AG09319 (cell line): ENCODE results near the gene HCN1.
"Not testable (repeated sequence)": the region's sequence is repeated elsewhere in the genome, so short reads cannot be mapped to it uniquely, and the experiment has no call there.

Experiments used
- DNase-seq: peaks from one replicate; pipeline ENCODE4 v3.0.0-alpha.2; 2010; ENCODE audit warnings: low read depth; ENCODE audit errors: extremely low read depth
- CTCF ChIP-seq: IDR thresholded peaks from 2 replicates; pipeline ENCODE4 v1.5.1; 2011; ENCODE audit warnings: low read depth, mild to moderate bottlenecking, inconsistent platforms, low read length, moderate library complexity

HCN1 gene

GRCh38 chr5:45623832-45624231, 72.3 kb downstream of the HCN1 start:
- no peak for TF ChIP-seq CTCF
- DNase-seq: no peak

- no peak for TF ChIP-seq CTCF
- no peak for DNase-seq
Observed at GRCh38 chr5:45622365-45622764, 73.8 kb downstream of the HCN1 start.

GRCh38 chr5:45617859-45618416, 78.2 kb downstream of the HCN1 start:
- no peak for DNase-seq
- no peak for TF ChIP-seq CTCF

- no peak for TF ChIP-seq CTCF
- no peak for DNase-seq
Observed at GRCh38 chr5:45609661-45610060, 86.5 kb downstream of the HCN1 start.

DNA sequence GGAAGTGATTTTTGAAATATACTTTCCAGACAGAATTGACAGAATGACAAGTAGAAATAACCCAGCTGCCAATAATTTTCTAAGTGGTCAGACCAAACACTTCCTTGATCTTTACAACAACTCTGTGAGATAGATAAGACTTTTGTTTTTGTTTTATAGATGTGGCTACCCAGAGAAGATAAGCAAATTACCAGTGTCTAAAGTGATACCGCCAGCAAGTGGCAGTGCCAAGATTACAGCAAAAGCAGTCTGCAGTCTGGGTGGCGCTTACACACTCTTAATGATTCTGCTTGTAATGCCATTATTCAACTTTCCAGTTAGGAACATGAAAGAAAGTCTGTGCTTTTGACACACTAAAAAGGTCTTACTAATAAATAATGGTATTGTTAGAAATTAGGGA, 92.1 kb downstream of the HCN1 start:
- no peak for DNase-seq
- no peak for TF ChIP-seq CTCF

- no peak for TF ChIP-seq CTCF
- DNase-seq: no peak
Observed at GRCh38 chr5:45601424-45601823, 94.8 kb downstream of the HCN1 start.

DNA sequence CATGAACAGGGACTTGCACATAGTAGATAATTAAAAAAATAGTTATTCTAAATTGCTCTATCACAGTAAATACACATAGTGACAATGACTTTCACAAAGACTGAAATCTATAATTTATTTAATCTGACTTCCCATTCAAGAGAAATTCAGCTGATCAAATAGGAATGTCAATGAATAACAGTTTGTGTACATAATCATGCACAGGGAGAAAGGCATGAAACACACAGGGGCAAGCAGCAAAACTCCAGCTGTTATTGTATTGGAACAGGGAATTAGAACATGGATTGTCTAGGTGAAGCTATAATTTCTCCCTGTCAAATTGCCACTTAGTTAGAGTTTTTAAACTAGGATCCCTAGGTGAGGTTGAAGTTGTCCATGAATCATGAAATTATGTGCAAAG, 99.9 kb downstream of the HCN1 start:
- no peak for DNase-seq
- TF ChIP-seq CTCF: no peak

DNA sequence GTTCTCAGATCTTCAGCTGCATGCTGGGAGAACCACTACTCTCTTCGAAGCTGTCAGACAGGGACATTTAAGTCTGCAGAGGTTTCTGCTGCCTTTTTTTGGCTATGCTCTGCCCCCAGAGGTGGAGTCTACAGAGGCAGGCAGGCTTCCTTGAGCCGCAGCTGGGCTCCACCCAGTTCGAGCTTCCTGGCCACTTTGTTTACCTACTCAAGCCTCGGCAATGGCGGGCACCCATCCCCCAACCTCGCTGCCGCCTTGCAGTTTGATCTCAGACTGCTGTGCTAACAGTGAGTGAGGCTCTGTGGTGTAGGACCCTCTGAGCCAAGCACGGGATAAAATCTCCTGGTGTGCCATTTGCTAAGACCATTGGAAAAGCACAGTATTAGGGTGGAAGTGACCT, 110.2 kb downstream of the HCN1 start:
- DNase-seq: not testable (repeated sequence)
